KOPT-K1 (cell line): ENCODE data around the gene ZNF415.
"Not testable (repeated sequence)": the region's sequence is repeated elsewhere in the genome, so short reads cannot be mapped to it uniquely, and the experiment has no call there.

Experiments used
- H3K27ac ChIP-seq: fragments of 200-600 bp; sonication (generic); 2 replicates; pipeline ENCODE4 v1.5.1; 2016; ENCODE audit warnings: antibody characterized with exemption, mild to moderate bottlenecking, low read depth, low read length; ENCODE audit not compliant: poor library complexity, severe bottlenecking
- H3K36me3 ChIP-seq: fragments of 200-600 bp; sonication (generic); 2 replicates; pipeline ENCODE4 v1.5.1; 2017; ENCODE audit warnings: antibody characterized with exemption, mild to moderate bottlenecking, low read length, moderate library complexity; ENCODE audit not compliant: insufficient read depth
- H3K9me3 ChIP-seq: fragments of 200-600 bp; sonication (generic); 2 replicates; pipeline ENCODE4 v1.5.1; 2017; ENCODE audit warnings: antibody characterized with exemption, low read length, mild to moderate bottlenecking; ENCODE audit not compliant: insufficient read depth, poor library complexity, severe bottlenecking

Gene ZNF415

DNA sequence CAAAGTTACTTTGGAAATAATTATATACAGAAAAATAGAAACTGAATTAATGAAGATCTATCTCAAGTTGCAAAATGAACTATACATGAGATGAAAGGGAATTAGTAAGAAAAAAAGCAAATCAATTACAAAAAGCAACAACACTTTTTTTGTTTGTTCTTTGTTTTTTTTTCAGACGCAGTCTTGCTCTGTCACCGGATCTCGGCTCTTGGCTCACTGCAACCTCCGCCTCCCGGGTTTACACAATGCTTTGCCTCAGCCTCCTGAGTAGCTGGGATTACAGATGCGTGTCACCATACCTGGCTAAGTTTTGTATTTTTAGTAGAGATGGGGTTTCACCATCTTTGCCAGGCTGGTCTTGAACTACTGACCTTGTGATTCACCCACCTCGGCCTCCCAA, 2.2 kb downstream of the ZNF415 start:
- Histone ChIP-seq H3K27ac (no peak overlapping the region), H3K36me3 (no peaks in the 10 kb centered on the region; the same call in 1 of the 2 replicates), H3K9me3 (peaks cover 10% of the 10 kb centered on the region)

DNA sequence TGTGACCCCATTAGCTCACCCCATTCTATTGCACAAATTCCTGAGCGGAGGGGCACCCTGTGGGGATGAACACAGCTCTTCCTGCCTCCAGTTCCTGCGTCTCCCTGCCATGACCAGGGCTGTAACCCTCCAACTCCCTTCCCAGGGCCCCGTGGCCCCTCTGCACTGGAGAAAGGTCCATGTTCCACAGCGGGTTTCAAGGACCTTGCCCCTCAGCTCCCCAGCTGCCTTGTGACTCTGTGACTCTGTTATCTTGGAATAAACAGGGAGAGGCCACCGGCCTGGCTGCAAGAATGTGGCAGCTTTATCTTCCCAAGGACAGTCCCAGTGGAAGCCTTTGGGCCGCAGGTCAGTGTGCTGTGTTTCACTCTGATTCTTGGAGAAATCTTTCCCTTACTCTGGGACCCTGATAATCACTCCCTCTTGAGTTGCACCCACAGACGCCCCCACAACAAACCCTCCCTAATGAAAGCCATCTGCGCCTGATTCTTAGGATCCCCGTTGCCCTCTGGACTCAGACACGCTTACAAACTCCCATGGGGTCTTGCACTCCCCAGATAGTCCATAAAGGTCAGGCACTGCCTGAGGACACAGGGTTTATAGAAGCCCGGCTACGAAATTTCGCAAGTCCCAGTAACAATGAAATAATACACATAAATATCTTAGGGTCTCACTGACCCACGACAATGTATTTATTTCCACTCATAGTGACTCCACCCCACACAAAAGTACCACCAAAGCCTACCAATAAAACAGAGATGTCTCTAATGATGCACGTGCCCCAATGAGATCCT, 5.8 kb downstream of the ZNF415 start:
- not testable (repeated sequence) for H3K27ac ChIP-seq, H3K9me3 ChIP-seq
- peaks cover 12% of the 10 kb centered on the region; the same call in 1 of the 2 replicates for H3K36me3 ChIP-seq

DNA sequence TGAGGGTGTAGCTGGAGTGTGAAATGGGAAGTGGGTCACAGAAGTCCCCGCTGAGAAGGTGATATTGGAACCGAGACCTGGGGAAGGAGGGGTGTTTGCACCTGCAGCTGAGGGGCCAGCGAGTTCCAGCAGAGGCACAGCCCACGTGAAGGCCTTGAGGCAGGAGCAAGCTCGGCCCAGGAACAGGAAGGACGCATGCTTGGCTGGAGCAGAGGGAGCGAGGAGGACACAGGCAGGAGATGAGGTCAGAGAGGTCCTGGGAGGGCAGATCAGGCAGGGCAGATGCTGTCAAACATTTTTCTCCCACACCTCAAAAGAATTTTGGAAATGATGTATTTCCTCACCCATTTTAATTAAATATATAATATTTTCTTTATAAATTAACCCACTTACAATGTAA, 9.3 kb downstream of the ZNF415 start:
- no peak overlapping the region for H3K27ac ChIP-seq
- peaks cover 26% of the 10 kb centered on the region for H3K36me3 ChIP-seq
- peaks cover 6% of the 10 kb centered on the region for H3K9me3 ChIP-seq

DNA sequence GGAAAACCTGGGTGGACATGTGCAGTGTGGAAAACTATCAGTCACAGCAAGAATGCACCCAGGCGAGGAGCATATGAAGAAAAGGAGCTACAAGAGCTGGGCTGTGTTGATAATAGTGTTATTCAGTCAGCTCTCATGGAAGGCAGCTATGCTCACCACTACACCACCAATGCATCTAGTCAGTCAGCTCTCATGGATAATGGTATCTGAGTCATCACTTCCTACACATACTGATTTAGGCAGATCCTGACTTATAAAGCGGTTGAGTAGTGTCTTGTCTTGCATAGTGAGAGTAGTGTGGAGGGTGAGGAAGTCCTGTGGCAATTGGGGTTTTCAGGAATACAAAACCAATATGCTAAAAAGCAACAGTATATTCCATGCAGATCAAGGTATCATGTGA, 20.4 kb downstream of the ZNF415 start:
- H3K27ac ChIP-seq, result no peak overlapping the region
- H3K36me3 ChIP-seq, result peaks cover 82% of the 10 kb centered on the region
- H3K9me3 ChIP-seq, result peaks cover 20% of the 10 kb centered on the region

DNA sequence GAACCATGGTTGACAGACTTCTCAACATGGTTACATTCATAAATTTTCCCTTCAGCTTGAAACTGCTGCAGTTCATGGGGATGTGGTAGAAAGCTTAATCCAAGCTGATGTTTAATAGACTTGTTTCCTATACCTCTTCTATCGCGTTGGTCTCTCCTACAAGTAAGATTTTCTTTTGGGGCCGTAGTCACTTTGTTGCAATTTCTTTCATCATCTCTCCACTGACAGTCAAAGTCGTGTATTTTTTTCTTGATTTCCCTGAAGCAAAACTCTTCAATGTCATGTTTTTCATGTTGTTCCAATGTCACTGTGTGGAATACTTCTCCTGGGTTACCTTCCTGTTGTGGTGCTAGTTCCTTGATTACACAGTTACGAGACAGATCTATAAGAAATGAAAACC, 23.2 kb downstream of the ZNF415 start:
- Histone ChIP-seq H3K9me3 (no peaks in the 10 kb centered on the region), H3K27ac (no peak overlapping the region), H3K36me3 (peaks cover 54% of the 10 kb centered on the region)

DNA sequence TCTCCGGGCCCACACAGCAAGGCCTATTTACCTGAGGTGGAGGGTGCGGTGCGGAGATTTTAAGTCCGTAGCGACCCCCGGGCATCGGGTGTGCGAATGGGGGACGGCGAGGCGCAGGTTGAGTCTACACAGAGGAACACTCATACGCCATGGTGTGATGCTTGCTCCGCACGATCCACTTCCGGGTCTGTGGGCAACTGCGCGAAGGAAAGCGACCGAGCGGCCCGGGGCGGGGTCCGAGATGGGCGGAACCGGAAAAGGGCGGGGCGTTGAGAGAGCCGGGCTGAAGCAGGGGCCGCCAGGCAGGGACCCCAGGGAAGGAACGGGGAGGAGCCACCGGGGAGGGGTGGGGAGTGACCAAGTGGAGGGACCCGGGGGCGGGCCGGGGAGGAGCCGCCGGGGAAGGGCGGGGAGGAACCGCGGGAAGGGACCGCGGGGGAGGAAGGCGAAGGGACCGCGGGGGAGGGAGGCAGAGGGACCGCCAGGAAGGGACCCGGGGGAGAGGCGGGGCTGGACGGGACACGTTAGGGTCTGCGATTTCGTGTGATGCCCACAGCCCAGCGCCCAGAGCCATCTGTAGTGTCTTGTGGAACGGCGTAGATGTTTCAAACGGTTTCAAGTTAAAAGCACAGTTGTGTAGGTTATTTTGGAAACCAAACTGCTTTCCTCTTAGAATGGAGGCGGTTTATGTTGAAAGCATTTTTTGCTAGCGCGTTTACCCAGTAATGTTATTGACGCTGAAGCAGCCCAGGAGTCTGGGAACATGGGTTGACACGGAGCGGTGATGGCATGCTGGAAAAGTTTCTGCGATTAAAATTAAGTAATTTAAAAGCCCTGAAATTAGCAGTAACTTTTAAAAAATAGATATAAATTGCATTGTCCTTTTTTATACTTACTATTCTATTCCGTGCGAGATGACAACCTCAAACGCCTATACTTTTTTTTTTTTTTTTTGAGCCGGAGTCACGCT, 29.2 kb downstream of the ZNF415 start, which contains the start of gene ZNF160:
TSS of gene ZNF160 (minus strand) at position 189 of the 970 bp plus-strand sequence. CDS start 17,146 bp downstream, outside the sequence.
- peaks cover 25% of the 10 kb centered on the region for H3K36me3 ChIP-seq
- no peaks in the 10 kb centered on the region for H3K9me3 ChIP-seq
- peak within 1 kb of the TSS; percentile 83 for H3K27ac ChIP-seq

DNA sequence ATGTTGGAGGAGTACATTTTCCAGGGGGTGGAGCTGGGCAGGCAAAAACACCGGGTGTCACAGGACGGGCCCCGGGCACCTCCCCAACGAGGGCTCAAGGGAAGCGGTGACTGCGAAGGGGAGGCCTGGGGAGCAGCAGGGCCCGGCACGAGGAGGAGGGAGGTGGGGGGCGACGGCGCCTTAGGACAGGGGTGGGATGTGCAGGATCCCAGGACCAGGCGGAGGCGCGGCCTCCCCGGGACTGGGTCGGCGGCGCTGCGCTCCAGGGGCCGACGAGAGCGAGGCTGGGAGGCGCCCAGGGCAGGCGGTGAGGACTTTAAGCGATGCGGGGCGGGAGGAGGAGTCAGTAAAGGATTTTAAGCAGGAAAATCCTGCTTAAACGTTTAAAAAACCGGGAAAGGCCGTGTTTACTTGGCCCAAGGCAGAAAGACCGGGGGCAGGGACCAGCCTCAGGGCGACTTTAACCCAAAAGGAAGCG, 29.9 kb downstream of the ZNF415 start:
- Histone ChIP-seq H3K9me3 (no peaks in the 10 kb centered on the region), H3K36me3 (peaks cover 25% of the 10 kb centered on the region), H3K27ac (peak overlapping the region; percentile 83)

DNA sequence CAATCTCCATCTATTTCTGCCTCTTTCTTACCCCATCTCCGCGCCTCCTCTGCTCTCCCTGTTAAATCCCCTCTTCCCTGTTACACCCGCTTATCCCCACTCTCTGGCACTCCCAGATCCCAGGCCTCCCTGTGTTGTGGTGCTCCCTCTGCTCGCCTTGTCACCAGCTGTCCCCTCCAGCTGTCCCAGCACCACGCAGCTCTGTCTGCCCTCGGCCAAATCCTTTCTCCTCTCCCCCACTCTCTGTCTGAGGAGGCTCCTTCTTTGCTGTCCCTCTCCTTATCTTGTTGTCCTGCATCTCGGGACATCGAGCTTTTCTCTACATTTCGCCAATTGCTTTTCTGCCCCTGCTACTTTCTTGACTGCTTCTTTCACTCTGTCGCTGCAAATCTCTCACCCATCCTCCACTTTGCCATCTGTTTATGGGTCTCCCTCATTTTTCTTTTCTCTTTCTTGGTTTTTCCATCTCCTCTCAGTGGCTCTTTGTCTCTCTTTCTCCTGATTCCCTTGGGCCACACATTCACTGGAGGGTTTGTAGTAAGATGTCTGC, 30.4 kb downstream of the ZNF415 start:
- H3K9me3 ChIP-seq, result no peaks in the 10 kb centered on the region
- peak overlapping the region; percentile 83 for H3K27ac ChIP-seq
- H3K36me3 ChIP-seq, result peaks cover 29% of the 10 kb centered on the region

DNA sequence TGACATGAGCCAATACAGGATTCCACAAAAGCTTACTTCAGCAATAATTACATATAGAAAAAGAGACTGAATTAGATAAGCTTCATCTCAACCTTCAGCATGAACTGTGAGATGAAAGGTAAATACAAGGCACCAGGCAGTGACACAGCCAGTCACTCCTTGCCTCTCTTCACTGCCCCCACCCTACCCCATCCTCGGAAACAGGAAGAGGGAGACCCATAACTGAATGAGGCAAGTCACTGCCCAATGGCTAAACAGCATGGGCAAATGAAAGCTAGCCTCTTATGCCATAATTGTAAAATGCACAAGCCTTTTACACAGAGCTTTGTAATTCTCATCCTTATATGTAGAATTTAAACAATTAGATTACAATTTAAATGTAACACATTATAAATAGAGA, 31.2 kb downstream of the ZNF415 start:
- Histone ChIP-seq H3K27ac (peak overlapping the region; percentile 83), H3K9me3 (no peaks in the 10 kb centered on the region), H3K36me3 (peaks cover 31% of the 10 kb centered on the region)

DNA sequence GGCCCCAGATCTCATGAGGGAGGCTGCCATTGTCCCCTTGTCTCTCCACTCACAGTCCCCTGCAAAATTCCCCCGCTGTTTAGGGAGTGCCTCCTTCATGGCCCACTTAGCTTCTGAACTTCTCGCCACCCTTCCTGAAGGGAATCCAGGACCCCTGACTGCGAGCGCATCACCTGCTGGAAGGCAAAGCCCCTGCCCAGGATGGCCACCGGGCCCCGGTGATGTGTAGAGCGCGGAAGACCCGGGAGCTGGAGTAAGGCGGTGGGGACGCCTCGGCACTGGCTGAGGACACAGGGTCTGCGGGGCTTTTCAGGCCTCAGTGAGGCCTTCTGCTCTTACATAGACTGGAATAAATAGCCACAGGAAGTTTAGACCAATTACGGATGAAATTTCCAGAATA, 34.1 kb downstream of the ZNF415 start:
- not testable (repeated sequence) for H3K27ac ChIP-seq, H3K9me3 ChIP-seq
- peaks cover 49% of the 10 kb centered on the region for H3K36me3 ChIP-seq

DNA sequence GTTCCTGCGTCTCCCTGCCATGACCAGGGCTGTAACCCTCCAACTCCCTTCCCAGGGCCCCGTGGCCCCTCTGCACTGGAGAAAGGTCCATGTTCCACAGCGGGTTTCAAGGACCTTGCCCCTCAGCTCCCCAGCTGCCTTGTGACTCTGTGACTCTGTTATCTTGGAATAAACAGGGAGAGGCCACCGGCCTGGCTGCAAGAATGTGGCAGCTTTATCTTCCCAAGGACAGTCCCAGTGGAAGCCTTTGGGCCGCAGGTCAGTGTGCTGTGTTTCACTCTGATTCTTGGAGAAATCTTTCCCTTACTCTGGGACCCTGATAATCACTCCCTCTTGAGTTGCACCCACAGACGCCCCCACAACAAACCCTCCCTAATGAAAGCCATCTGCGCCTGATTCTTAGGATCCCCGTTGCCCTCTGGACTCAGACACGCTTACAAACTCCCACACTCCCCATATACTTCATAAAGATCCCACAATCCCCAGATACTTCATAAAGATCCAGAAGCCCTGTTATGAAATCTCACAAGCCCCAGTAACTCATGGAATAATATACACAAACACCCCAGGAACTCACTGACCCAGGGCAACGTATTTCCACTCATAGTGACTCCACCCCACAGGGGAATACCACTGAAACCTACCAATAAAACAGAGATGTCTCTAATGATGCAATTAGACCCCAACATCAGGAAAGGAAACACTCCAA, 35.6 kb downstream of the ZNF415 start:
- peaks cover 63% of the 10 kb centered on the region for H3K36me3 ChIP-seq
- H3K27ac ChIP-seq, H3K9me3 ChIP-seq: not testable (repeated sequence)

DNA sequence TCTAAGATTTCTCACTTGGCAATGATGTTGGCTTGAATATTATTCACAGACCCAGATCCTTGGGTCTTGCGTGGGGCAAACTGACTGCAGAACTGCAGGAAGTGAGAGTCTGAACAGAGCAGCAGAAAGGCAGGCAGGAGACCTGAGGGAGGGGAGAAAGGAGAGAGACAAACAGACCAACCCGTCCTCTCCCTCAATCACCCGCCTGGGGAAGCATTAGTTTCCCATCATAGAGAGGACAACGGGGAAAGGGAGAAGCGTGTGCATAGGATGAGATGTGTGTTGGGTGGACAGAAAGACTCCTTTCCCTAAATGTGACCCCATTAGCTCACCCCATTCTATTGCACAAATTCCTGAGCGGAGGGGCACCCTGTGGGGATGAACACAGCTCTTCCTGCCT, 36.1 kb downstream of the ZNF415 start:
- not testable (repeated sequence) for H3K9me3 ChIP-seq, H3K27ac ChIP-seq
- peaks cover 69% of the 10 kb centered on the region for H3K36me3 ChIP-seq

DNA sequence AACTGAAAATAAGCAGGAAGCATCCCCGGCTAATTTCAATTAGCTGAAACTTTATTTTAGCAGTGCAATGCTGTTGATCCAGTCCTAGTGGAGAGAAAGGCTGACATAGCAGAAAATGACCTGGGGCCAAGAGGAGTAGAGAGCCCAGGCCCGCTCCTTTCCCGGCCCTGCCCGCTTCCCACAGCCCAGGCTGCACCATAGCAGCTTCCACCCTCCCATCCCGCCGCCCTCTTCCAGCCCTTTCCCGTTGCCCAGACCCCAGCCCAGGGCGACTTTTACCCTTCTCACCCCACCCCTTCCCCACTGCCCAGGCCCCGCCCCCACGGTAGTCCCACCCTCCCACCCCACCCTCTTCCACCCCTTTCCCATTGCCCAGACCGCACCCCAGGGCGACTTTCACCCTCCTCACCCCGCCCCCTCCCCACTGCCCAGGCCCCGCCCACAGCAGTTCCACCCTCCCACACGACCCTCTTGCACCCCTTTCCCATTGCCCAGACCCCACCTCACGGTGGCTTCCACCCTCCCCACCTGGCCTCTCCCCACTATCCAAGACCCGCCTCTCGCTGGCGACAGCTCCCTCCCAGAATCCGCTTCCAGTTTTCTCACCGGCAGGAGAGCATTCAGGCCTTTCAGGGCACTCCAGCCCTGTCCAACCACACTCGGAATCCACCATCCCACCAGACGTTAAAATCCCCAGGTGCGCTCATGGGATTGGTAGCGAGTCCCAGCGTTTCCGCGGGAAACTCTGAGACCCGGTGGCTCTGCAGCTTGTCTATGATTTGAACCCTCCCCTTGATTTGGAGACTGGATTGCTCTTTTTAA, 37.7 kb downstream of the ZNF415 start:
- no peak overlapping the region for H3K27ac ChIP-seq
- H3K36me3 ChIP-seq, result peaks cover 82% of the 10 kb centered on the region
- no peaks in the 10 kb centered on the region for H3K9me3 ChIP-seq

DNA sequence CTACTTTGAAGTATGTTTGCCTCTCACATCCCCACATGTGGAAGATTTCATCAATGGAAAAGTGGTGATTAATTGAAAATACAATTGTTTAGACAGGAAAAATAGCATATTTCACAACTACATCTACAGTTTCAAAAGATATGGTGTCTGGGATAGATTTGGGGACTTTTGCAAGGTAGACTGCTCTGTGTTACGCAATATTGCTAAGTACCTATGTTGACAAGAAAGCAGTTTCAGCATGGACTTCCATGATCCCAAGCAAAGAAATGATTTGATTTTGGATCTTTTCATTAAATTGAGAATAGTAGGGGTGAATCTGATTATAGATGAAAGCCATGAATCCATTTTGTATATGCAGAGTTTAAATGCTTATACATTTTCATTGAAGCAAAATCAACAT, 40.0 kb downstream of the ZNF415 start:
- no peak overlapping the region for H3K27ac ChIP-seq
- no peaks in the 10 kb centered on the region for H3K9me3 ChIP-seq
- H3K36me3 ChIP-seq, result peaks cover 82% of the 10 kb centered on the region
